ENCODE data around the gene LAMTOR4.

- no peak for TF ChIP-seq CTCF (IDR thresholded peaks at IDR 0.05)
- TF ChIP-seq POLR2A (IDR thresholded peaks at IDR 0.05) = no peak
Observed at GRCh38 chr7:100099452-100099851, 49.3 kb upstream of the LAMTOR4 start.
